ENCODE measurements around the gene COPS8. TPM values are rescaled to one million over a fixed set of nuclear protein-coding genes. Genes with fewer than 3 reads are reported as not detected.

The COPS8 gene
- total RNA-seq, 1 donor: 123 TPM

- DNase-seq (ENCODE audit: low read depth): no peak
- H3K4me3 ChIP-seq (ENCODE audit: low read depth, low read length): no peak overlapping the region
- TF ChIP-seq CTCF (IDR thresholded peaks at IDR 0.05; ENCODE audit: insufficient read depth, low read length): no peak
These were observed 48.9 kb downstream of the COPS8 start for GRCh38 chr2:237134321-237135230.

DNA sequence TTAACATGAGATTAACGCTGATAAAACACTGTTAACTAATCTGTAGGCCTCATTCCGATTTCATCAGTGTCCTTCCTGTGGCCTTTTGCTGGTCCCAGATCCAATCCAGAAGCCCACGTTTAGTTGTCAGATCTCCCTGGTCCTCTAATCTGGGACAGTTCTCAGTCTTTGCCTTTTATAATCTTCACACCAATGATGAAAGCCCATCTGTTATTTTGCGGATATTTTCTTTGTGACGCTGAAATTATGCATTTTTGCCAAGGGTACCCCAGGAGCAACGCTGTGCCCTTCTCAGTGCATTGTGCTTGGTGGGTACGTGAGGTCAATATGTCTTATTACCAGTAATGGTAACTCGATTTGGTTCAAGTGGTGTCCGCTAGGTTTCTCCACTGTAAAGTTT is 51.1 kb downstream of the COPS8 start:
- no peak overlapping the region for H3K4me3 ChIP-seq (ENCODE audit: low read depth, low read length)
- TF ChIP-seq CTCF (IDR thresholded peaks at IDR 0.05; ENCODE audit: insufficient read depth, low read length): no peak

DNA sequence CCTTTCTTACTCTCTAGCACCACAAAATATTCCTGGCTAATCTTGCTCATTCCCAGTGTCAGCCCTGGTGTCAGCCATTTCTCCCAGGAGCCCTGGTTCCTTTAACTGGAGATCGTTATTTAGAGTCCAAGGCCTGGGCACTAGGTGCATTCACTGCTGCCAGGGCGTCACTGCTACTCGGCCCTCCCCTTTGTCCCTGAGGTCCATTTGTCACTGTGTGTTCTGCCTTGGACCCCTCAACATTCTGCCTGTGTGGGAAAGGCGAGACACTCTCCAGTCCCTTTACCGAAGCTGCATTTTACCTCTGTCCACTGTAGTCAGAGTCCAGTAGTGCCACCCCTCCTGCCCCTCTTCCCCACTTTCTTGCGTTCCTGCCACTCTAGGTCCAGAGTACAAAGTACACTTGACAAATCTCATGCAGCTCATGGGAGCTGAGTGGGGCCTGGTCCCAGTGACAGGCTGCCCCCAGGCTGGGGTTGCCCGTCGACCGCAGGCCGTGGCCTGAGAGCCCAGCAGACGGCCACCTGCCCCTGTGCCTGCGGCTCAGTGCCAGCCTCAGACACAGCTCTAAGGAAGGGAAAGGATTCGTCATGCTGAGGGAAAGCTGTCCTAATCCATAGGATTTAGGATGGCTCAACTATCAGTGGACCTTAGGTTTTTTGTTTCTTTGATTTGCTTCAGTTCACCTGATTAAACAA is 52.1 kb downstream of the COPS8 start:
- DNase-seq (ENCODE audit: low read depth): no peak
- no peak overlapping the region for H3K4me3 ChIP-seq (ENCODE audit: low read depth, low read length)
- TF ChIP-seq CTCF (IDR thresholded peaks at IDR 0.05; ENCODE audit: insufficient read depth, low read length): no peak

More for the DNA sequence above, 51.1 kb downstream of the COPS8 start:
- no peak for DNase-seq (ENCODE audit: low read depth)

GRCh38 chr2:237139123-237139675 is 53.5 kb downstream of the COPS8 start:
- no peak for TF ChIP-seq CTCF (IDR thresholded peaks at IDR 0.05; ENCODE audit: insufficient read depth, low read length)
- no peak for DNase-seq (ENCODE audit: low read depth)
- H3K4me3 ChIP-seq (ENCODE audit: low read depth, low read length): no peak overlapping the region

GRCh38 chr2:237140689-237141285 is 55.1 kb downstream of the COPS8 start:
- no peak overlapping the region for H3K4me3 ChIP-seq (ENCODE audit: low read depth, low read length)
- DNase-seq (ENCODE audit: low read depth): no peak
- no peak for TF ChIP-seq CTCF (IDR thresholded peaks at IDR 0.05; ENCODE audit: insufficient read depth, low read length)

DNA sequence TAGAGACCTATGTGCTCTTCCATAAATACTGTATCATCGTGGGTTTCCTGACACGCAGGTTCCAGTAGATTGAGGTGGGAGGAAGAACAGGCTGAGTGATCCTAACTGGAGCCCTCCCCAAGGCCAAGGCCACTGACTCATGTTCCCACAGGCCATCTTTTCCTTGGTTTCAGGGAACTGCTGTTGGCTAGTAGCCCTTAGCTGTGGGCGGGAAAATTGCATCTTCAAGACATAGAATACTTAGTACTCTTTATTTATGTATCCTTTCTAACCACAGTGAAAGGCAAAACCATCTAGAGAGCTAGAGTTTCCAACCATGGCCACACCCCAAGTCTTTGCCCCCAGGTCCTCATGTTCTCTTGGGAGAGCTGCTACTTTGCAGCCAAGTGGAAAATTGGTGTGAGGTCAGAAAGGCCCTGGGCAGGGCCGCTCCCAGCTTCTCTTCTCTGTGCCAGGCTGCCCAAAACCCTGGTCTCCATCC is 55.9 kb downstream of the COPS8 start:
- no peak for TF ChIP-seq CTCF (IDR thresholded peaks at IDR 0.05; ENCODE audit: insufficient read depth, low read length)
- no peak overlapping the region for H3K4me3 ChIP-seq (ENCODE audit: low read depth, low read length)
- DNase-seq (ENCODE audit: low read depth): peak; percentile 94

All from fibroblast of the aortic adventitia (primary cell).